ENCODE data around the gene RCVRN.

RCVRN gene

DNA sequence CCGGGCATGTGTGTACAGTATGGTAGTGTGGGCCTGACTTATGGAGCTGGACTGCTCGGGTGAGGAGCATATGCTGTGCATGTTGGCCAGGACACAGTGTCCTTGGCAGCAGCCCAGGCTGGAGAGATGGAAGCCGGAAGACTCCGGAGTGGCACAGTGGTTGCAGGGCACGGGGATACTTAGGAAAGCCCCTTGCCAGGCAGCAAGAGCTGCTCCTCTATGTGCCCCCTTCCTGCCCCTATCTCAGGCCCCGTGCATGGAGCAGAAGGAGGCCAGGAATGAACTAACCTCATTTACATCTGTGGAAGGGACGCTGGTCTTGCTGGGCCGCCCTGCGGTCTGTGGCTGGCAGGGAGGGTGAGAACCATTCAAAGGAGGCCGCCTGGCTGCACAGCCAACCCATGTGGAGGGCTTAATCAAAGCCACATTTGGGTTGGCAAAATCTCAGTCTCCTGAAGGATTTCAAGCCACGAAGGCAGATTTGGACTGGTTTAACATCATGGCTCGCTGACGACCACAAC lies 32.2 kb upstream of the RCVRN start:
- TF ChIP-seq Cebpa-rat (IDR thresholded peaks at IDR 0.05) = no peak
- H3K27ac ChIP-seq = no peak overlapping the region

DNA sequence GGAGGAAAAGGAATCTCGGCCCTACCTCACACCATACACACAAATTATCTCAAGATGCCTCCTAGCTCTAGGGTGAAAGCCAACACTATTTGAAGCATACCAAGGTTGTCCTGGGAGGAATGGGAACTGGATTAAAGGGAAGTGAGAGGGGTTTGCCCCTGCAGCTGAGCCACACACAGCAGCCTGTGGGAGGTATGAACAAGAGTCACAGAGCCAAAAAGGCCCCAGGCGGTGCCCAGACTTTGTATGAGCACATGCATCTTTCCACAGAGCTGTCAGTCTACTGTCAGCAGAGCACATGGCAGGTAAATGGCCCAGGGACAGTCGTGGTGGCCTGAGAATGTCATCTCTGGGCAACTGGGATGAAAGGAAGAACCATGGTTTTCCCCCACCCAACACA lies 31.0 kb upstream of the RCVRN start:
- Histone ChIP-seq H4K20me1 (no peaks in the 10 kb centered on the region), H3K36me3 (peaks cover 99% of the 10 kb centered on the region), H3K4me1 (peaks cover 15% of the 10 kb centered on the region; the same call in 1 of the 2 replicates), H3K27me3 (no peaks in the 10 kb centered on the region), H3K9me3 (peaks cover 25% of the 10 kb centered on the region), H3K4me3 (no peak overlapping the region), H3K27ac (no peak overlapping the region), H3K4me2 (no peak overlapping the region), H3K9ac (no peak overlapping the region)
- no peak for TF ChIP-seq Cebpa-rat (IDR thresholded peaks at IDR 0.05)

More for the DNA sequence above, 32.2 kb upstream of the RCVRN start:
- Histone ChIP-seq H3K36me3 (peaks cover 99% of the 10 kb centered on the region), H4K20me1 (no peaks in the 10 kb centered on the region), H3K27me3 (no peaks in the 10 kb centered on the region), H3K4me2 (no peak overlapping the region), H3K9me3 (peaks cover 25% of the 10 kb centered on the region), H3K4me3 (no peak overlapping the region), H3K4me1 (peaks cover 15% of the 10 kb centered on the region; the same call in 1 of the 2 replicates), H3K9ac (no peak overlapping the region)

DNA sequence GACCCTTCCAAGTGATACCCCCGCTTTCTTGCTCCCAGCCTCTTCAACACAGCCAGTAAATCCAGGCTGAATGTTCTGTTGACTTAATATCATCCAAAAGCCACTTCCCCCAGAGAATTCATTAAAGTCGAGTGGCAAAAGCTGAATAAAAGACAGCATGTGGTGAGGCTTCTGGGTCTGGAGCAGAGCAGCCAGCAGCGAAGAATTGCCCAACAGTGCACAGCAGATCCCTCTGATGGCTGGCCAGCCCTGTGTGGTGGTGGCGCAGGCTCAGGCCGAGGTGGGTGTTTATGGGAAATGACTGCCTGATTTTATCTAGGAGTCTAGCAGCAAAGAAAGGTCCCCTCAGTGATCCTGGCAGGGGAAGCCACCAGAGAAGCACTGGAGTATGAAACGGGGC lies 30.3 kb upstream of the RCVRN start:
- peaks cover 15% of the 10 kb centered on the region; the same call in 1 of the 2 replicates for H3K4me1 ChIP-seq
- H4K20me1 ChIP-seq = no peaks in the 10 kb centered on the region

DNA sequence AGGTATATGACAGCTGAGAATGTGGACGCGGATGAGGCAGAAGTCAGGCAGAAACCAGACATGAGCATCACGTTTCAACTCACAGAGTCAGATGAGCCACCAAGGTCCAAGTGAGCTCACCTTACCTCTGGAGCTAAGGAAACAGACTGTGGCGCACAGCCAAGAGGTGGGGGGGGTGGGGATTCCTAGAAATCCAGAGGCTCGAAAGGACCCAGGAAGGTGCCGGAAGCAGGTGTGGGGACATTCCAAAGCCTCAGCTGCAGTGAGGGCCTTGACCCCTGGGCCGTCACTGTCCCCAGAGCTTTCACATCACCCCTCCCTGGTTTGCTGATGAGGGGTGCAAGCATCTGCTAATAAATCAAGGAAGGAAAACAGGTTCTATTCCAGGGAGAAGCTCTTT lies 29.3 kb upstream of the RCVRN start:
- Histone ChIP-seq H3K4me3 (no peak overlapping the region), H3K4me1 (peaks cover 15% of the 10 kb centered on the region; the same call in 1 of the 2 replicates), H3K27ac (no peak overlapping the region), H3K36me3 (peaks cover 91% of the 10 kb centered on the region), H3K9ac (no peak overlapping the region), H3K27me3 (no peaks in the 10 kb centered on the region), H4K20me1 (no peaks in the 10 kb centered on the region), H3K9me3 (peaks cover 15% of the 10 kb centered on the region), H3K4me2 (no peak overlapping the region)
- no peak for TF ChIP-seq Cebpa-rat (IDR thresholded peaks at IDR 0.05)

More for the DNA sequence above, 30.3 kb upstream of the RCVRN start:
- Histone ChIP-seq H3K36me3 (peaks cover 99% of the 10 kb centered on the region), H3K9ac (no peak overlapping the region), H3K4me3 (no peak overlapping the region), H3K9me3 (peaks cover 25% of the 10 kb centered on the region), H3K27ac (no peak overlapping the region; the same call in 1 of the 2 replicates), H3K27me3 (no peaks in the 10 kb centered on the region), H3K4me2 (no peak overlapping the region)
- no peak for TF ChIP-seq Cebpa-rat (IDR thresholded peaks at IDR 0.05)

DNA sequence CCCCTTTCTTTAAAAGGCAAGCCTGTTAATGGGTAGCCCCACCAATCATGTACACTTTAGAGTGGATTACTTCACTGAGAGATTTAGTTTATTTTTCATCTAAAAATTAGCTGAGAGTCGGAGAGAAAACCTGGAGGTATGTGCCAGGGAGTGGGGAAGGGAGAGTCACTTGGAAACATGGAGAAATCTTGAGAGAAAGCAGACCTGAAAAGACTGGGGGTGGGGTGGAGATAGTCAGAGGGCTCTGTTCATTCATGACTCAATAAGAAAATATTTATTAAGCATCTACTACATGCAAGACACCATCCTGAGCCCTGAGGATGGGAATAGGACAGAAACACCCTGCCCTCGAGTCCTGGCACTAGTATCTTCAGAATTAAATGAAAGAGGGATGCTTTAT lies 27.4 kb upstream of the RCVRN start:
- Histone ChIP-seq H3K9ac (no peak overlapping the region), H3K4me2 (no peak overlapping the region), H3K27ac (no peak overlapping the region), H3K36me3 (peaks cover 72% of the 10 kb centered on the region), H3K27me3 (no peaks in the 10 kb centered on the region), H3K4me1 (peaks cover 9% of the 10 kb centered on the region; the same call in 1 of the 2 replicates), H3K4me3 (no peak overlapping the region), H4K20me1 (no peaks in the 10 kb centered on the region), H3K9me3 (no peaks in the 10 kb centered on the region)
- TF ChIP-seq Cebpa-rat (IDR thresholded peaks at IDR 0.05) = no peak

DNA sequence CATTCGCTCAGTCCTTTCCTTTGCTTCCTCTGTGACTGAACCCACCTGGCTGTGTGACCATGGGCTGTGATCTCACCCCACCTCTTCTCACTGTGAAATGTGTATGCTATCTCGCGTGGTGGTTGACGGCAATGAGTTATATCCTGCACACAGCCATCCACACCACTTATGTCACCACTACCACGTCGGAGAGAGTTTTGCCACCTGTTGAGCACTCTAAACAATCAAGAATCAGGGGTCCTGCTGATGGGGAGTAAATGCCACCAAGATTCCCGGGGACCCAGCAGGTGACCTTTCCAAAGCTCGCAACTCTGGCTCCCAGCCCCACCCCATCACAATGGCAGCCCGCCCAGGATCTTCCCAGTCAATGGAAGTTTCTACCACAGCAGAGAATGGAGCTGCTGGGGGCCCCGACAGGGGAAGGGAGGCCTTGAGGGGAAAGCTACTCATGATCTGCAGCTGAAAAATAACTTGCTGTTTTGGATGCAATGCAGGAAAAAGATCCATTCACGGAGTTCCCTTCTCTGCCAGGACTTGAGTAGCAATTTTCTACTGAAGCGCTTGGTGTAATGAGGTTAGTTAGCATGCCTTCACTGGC lies 26.2 kb upstream of the RCVRN start:
- no peak overlapping the region for H3K9ac ChIP-seq
- H3K36me3 ChIP-seq = peaks cover 64% of the 10 kb centered on the region
- no peak overlapping the region for H3K27ac ChIP-seq
- H3K4me1 ChIP-seq = peaks cover 6% of the 10 kb centered on the region; the same call in 1 of the 2 replicates
- no peaks in the 10 kb centered on the region for H3K9me3 ChIP-seq
- no peaks in the 10 kb centered on the region for H3K27me3 ChIP-seq
- H3K4me3 ChIP-seq = no peak overlapping the region
- no peaks in the 10 kb centered on the region for H4K20me1 ChIP-seq
- no peak overlapping the region for H3K4me2 ChIP-seq
- no peak for TF ChIP-seq Cebpa-rat (IDR thresholded peaks at IDR 0.05)

DNA sequence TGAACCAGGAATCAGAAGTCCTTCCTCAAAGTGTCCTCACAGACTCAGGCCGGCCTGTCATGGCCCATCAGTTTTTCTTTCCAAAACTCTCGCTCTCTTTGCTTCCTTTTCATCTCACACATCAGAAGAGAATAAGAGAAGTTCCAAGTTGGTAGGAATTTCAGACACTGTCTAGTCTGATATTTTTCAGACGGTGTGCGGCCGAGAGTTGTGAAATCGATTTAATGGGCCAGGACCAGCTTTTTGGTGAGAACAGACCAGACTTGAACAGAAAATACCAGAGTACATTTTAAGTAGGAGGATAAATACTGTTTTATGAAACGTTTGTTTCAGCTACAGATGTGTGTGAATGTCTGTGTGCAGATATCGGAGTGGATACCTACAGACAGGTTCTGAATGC lies 24.8 kb upstream of the RCVRN start:
- Histone ChIP-seq H3K27ac (no peak overlapping the region), H3K36me3 (peaks cover 64% of the 10 kb centered on the region), H3K4me3 (no peak overlapping the region), H3K9ac (no peak overlapping the region), H3K4me2 (no peak overlapping the region), H3K27me3 (no peaks in the 10 kb centered on the region), H3K9me3 (no peaks in the 10 kb centered on the region), H3K4me1 (peaks cover 5% of the 10 kb centered on the region), H4K20me1 (peaks cover 8% of the 10 kb centered on the region; the same call in 1 of the 2 replicates)
- no peak for TF ChIP-seq Cebpa-rat (IDR thresholded peaks at IDR 0.05)

DNA sequence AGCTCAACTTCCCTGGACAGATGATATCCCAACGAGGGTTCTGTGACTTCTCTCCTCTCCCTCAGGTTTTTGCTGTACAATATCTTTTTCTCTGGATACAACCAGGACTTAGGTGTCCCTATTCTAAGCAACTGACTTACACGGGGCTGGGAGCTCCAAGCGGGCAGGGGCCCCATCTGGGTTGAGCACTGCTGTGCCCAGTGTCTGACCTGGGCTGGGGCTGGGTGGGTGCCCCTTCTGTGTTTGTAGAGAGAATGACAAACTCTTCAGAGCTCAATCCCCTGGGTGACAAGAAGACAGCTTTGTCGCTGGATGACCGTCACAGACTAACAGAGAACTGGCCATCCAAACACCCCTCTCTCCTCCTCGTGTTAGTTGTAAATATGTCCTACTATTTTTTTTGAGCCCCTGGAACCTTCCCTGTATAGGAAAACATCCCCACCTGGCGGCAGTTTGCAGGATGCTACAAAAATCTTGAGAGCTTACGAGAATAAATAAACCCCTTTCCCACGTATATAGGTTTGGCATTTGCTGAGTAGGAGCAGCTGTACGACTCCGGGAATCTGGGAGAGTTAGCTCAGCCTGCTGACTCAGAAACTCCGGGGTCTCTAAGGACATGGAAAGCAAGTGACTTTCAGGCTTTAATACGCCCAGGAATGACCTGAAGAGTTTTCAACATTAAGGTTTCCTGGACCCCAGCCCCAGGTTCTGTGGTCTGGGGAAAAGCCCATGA lies 23.7 kb upstream of the RCVRN start:
- Histone ChIP-seq H3K27me3 (no peaks in the 10 kb centered on the region), H3K4me3 (no peak overlapping the region), H3K9me3 (no peaks in the 10 kb centered on the region), H4K20me1 (peaks cover 8% of the 10 kb centered on the region; the same call in 1 of the 2 replicates), H3K36me3 (peaks cover 57% of the 10 kb centered on the region), H3K4me2 (no peak overlapping the region), H3K27ac (no peak overlapping the region), H3K4me1 (peaks cover 11% of the 10 kb centered on the region), H3K9ac (no peak overlapping the region)
- TF ChIP-seq Cebpa-rat (IDR thresholded peaks at IDR 0.05) = no peak

DNA sequence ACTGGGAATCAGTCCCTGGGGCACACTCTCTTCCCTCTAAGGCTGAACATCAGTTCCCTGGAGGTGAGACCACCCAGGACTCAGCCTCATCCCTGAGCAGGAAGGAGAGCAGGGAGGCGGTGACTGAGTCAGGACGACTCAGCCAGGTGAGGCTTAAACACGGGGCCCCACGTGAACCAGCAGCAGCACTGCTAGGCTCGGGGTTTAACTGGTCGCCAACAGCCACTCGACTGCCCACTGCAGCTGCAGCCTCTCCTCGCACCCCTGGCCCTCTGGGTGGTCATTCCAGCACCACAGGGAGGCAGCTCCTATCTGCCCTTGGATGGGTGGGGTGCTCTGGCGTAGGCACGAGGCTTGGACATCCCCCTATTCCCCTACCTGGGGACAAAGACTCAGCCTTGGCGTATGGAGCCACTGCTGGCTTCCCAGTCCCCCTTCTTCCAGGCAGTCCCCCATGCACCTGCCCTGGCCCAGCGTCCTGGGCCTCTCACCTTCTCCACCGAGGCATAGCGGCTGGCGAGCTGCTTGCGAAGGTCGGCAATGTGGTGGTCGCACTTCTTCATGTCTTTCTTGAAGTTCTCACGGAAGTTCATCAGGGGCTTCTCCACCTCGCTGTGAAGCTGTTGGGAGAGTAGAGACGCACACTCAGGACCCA lies 21.2 kb upstream of the RCVRN start:
- Histone ChIP-seq H3K36me3 (peaks cover 49% of the 10 kb centered on the region), H3K9ac (no peak overlapping the region), H3K27me3 (no peaks in the 10 kb centered on the region), H3K9me3 (no peaks in the 10 kb centered on the region), H4K20me1 (peaks cover 8% of the 10 kb centered on the region; the same call in 1 of the 2 replicates), H3K4me3 (no peak overlapping the region), H3K4me2 (no peak overlapping the region), H3K4me1 (peaks cover 11% of the 10 kb centered on the region), H3K27ac (peak overlapping the region; percentile 44; the same call in 1 of the 2 replicates)
- TF ChIP-seq Cebpa-rat (IDR thresholded peaks at IDR 0.05) = no peak
